Mucosa of descending colon (tissue), 3 donors: ENCODE data around the gene DPP6. TPM values are rescaled to one million over a fixed set of nuclear protein-coding genes. Genes with fewer than 3 reads are reported as not detected.
A peak's percentile ranks its signal among the peaks of the same experiment; 100 is the strongest.

Experiments
- ATAC-seq: fragments of 200-7000 bp; cut with Tn5 transposase; one replicate; pipeline ENCODE4 v1.9.1; 2020; ENCODE audit warnings: mild to moderate bottlenecking, moderate library complexity
- DNase-seq, 3 donors: peaks; one replicate each; pipeline ENCODE4 v3.0.0-alpha.2; 2020
- H3K36me3 ChIP-seq: fragments of 200-600 bp; one replicate; pipeline ENCODE4 v1.8.0; 2021; ENCODE audit warnings: low read depth, mild to moderate bottlenecking
- H3K4me1 ChIP-seq: fragments of 200-600 bp; one replicate; pipeline ENCODE4 v1.8.0; 2021; ENCODE audit warnings: low read depth, mild to moderate bottlenecking
- H3K4me3 ChIP-seq: fragments of 200-600 bp; one replicate; pipeline ENCODE4 v1.8.0; 2021; ENCODE audit warnings: mild to moderate bottlenecking
- H3K9me3 ChIP-seq: fragments of 200-600 bp; one replicate; pipeline ENCODE4 v1.8.0; 2021; ENCODE audit warnings: mild to moderate bottlenecking
- CTCF ChIP-seq: fragments of 200-600 bp; IDR thresholded peaks from one replicate; pipeline ENCODE4 v1.8.0; 2022; ENCODE audit warnings: antibody characterized with exemption, mild to moderate bottlenecking
- intact Hi-C, 2 donors: fragments of 100-400 bp; cut with DNase I in 1 of 2; cut with micrococcal nuclease in 1 of 2; formaldehyde crosslinking; loops; one replicate each; pipeline versions ENCODE4 v1.11.0 to v1.11.1; 2022; cut with DNase I, micrococcal nuclease
- total RNA-seq, 3 donors: library from RNA; stranded (reverse); fragmentation: NEBNext Ultra II Directional in 2 of 3; extraction: Animal tissue kit (Norgen Biotek cat#: 25700) in 2 of 3; gene quantifications; one replicate each; pipeline versions ENCODE4 v1.2.1 to v1.2.4, GENCODE V29; 2021 to 2023
- donor health status: DM: no; HTN: no; CAD: no; lungs with moderate emphysema.
- donor health status: DM: no; HTN: no; CAD: no.
- donor health status: DM: no; HTN: yes; CAD: no.

Gene DPP6
- total RNA-seq, 3 donors from 2014 or later: 1.3 to 33.8 (median 1.5) TPM

DNA sequence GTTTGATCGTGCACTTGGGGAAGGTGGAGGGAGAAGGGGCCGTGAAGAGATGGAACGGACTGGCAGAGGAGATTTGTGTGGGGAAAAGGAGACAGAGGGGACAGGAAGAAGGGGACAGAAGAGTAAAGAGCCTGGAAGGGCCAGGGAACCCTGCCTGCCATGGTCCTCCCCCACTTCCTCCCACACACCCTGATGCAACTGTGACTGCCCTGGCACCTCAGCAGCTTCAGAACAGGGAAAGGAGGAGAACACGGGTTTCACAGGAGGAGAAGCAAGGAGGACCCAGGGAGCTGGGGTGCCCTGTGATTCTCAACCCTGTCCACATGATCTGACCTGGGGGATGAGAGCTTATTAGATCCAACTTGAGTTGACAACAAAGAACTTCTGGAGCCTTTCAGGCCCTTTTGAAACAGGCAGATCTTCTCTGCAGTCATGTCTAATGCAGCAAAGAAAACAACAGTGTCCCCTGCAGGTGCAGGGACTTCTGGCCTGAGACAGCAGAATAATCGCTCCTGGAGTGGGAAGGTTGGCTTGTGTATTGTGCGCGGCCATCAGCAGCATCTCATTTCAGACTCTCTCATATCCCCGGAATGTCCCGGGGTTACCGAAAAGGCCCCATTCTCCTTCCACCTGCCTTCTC is 529.2 kb downstream of the DPP6 start:
- intact Hi-C loops: no loop called here
- Histone ChIP-seq H3K4me3 (no peak overlapping the region), H3K4me1 (no peaks in the 10 kb centered on the region), H3K36me3 (no peaks in the 10 kb centered on the region), H3K9me3 (no peaks in the 10 kb centered on the region)
- TF ChIP-seq CTCF: no peak
- no peak for ATAC-seq
- no peak for DNase-seq

GRCh38 chr7:154583454-154583853 is 531.3 kb downstream of the DPP6 start:
- intact Hi-C loops: no loop called here
- no peak for TF ChIP-seq CTCF
- H3K36me3 ChIP-seq: no peaks in the 10 kb centered on the region
- DNase-seq: no peak
- H3K9me3 ChIP-seq: no peaks in the 10 kb centered on the region
- H3K4me1 ChIP-seq: no peaks in the 10 kb centered on the region
- no peak for ATAC-seq
- H3K4me3 ChIP-seq: no peak overlapping the region

DNA sequence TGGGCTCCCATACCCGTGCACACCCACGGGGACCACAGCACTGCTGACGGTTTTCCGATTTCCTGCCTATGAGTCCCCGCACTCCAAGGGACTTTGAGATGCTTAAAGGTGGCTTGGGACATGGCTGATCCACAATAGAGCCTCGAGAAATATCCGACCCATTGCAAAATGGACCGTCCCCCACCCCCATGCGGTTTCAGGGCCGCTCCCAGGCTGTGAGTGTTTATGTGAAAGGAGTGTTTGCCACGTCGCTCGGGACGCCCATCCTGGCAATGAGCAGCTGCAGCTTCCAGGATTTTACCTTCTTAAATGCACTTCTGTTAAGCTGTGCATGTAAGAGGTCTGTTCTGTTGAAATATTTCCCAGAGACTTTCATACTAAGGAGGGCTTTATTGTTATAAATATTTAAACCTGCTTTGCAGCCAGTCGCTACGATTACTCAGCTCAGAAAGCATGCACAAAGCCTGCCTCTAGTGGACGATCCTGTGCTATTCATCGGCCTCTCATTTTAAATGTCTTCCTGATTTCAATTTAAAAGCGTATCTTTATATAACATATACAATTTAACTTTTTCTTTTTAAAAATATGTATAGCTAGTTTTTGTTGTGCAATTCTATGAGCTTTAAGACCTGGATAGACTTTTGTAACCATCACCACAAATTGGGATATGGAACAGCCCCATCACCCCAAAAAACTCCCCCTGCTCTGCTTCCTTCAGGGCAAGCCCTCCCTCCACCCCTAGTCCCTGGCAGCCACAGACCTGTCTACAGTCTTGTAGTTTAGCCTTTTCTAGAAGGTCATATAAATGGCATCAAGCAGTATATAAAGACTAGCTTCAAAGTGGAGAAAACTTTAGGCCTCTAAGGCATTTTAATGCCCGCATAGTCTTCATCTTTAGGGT is 532.4 kb downstream of the DPP6 start:
- no peak overlapping the region for H3K4me3 ChIP-seq
- no peak for TF ChIP-seq CTCF
- DNase-seq (peak in 1 of 3 donors; percentile 29), ATAC-seq (peak; percentile 25)
- no peaks in the 10 kb centered on the region for H3K9me3 ChIP-seq
- no peaks in the 10 kb centered on the region for H3K4me1 ChIP-seq
- intact Hi-C loops: no loop called here
- no peaks in the 10 kb centered on the region for H3K36me3 ChIP-seq

DNA sequence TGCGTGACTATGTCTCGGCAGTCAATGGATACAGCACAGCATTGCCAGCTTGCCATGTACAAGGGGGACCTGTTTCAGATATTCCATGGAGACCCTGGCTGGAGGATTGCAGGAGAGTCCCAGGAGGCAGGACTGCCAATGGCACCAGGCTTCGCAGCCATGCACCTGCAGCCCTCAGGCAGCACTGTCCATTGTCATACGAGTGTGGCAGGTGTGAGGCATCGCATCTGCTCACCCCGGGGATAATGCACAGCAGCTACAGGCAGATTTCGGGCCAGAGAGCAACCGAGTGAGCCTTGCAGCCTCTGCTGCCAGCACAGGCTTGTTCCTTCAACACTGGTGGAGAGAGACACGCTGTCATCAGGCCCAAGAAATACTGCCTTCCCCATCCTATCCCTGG is 535.6 kb downstream of the DPP6 start:
- intact Hi-C loops: no loop called here
- no peaks in the 10 kb centered on the region for H3K9me3 ChIP-seq
- H3K4me1 ChIP-seq: no peaks in the 10 kb centered on the region
- H3K4me3 ChIP-seq: no peak overlapping the region
- DNase-seq (no peak), ATAC-seq (no peak)
- H3K36me3 ChIP-seq: no peaks in the 10 kb centered on the region
- no peak for TF ChIP-seq CTCF

- Histone ChIP-seq H3K9me3 (no peaks in the 10 kb centered on the region), H3K4me3 (no peak overlapping the region), H3K36me3 (no peaks in the 10 kb centered on the region), H3K4me1 (no peaks in the 10 kb centered on the region)
- TF ChIP-seq CTCF: no peak
- intact Hi-C loops: no loop called here
- peak in 1 of 3 donors; percentile 26 for DNase-seq
- ATAC-seq: no peak
Observed at GRCh38 chr7:154591544-154591943, 539.3 kb downstream of the DPP6 start.
